Caco-2 (cell line): Measurements from ENCODE around the gene UNC119B. TPM values are rescaled to one million over a fixed set of nuclear protein-coding genes. Genes with fewer than 3 reads are reported as not detected.
A peak's percentile ranks its signal among the peaks of the same experiment; 100 is the strongest.

Experiments used
- BruUV-seq: library from RNA; stranded (reverse); fragments of 400-500 nt; replicated peaks from 2 replicates; lab custom pipeline; 2021; lab: Mats Ljungman, UMichigan
- CTCF ChIA-PET: fragments of 300-600 bp; sonication (Branson Sonifier 250); formaldehyde crosslinking; loops from one replicate; lab custom pipeline; 2022; ENCODE audit warnings: antibody characterized with exemption; lab: Charles Lee
- POLR2A ChIA-PET: fragments of 300-600 bp; sonication (Branson Sonifier 250); formaldehyde crosslinking; loops from one replicate; lab custom pipeline; 2022; ENCODE audit warnings: antibody characterized with exemption; lab: Charles Lee
- DNase-seq, 2 experiments: peaks; one replicate each; pipeline versions ENCODE4 v3.0.0 to v3.0.0-alpha.2; 2020 to 2022
- H3K27me3 ChIP-seq: replicated peaks from 2 replicates; pipeline ENCODE4 v1.6.0; 2011; ENCODE audit warnings: low read length; ENCODE audit not compliant: control insufficient read depth, insufficient read depth
- H3K36me3 ChIP-seq: 2 replicates; pipeline ENCODE4 v1.5.1; 2011; ENCODE audit warnings: low read length; ENCODE audit not compliant: control insufficient read depth, insufficient read depth
- H3K4me1 ChIP-seq: fragments of 250-450 bp; sonication (Bioruptor Pico); 2 replicates; pipeline ENCODE4 v1.5.1; 2020; ENCODE audit warnings: mild to moderate bottlenecking
- H3K4me3 ChIP-seq: 2 replicates; pipeline ENCODE4 v1.5.1; 2011; ENCODE audit warnings: low read depth, mild to moderate bottlenecking, control low read depth, low read length
- H3K9me3 ChIP-seq: fragments of 250-450 bp; sonication (Bioruptor Pico); 2 replicates; pipeline ENCODE4 v1.5.1; 2020; ENCODE audit warnings: mild to moderate bottlenecking, moderate library complexity
- H3K27ac Mint-ChIP-seq: one replicate; pipeline ENCODE4 v1.8.0; 2022; ENCODE audit warnings: mixed read lengths; ENCODE audit not compliant: unreplicated experiment
- H3K27me3 Mint-ChIP-seq: one replicate; pipeline ENCODE4 v1.8.0; 2022; ENCODE audit warnings: mixed read lengths; ENCODE audit not compliant: insufficient read depth, unreplicated experiment
- H3K36me3 Mint-ChIP-seq: one replicate; pipeline ENCODE4 v1.8.0; 2022; ENCODE audit warnings: mild to moderate bottlenecking, mixed read lengths; ENCODE audit not compliant: insufficient read depth, unreplicated experiment
- H3K4me1 Mint-ChIP-seq: one replicate; pipeline ENCODE4 v1.8.0; 2022; ENCODE audit warnings: low read depth, mixed read lengths; ENCODE audit not compliant: unreplicated experiment
- H3K4me3 Mint-ChIP-seq: one replicate; pipeline ENCODE4 v1.8.0; 2022; ENCODE audit warnings: mild to moderate bottlenecking, moderate library complexity, mixed read lengths; ENCODE audit not compliant: unreplicated experiment
- H3K9me3 Mint-ChIP-seq: one replicate; pipeline ENCODE4 v1.8.0; 2022; ENCODE audit warnings: mixed read lengths; ENCODE audit not compliant: unreplicated experiment
- CTCF ChIP-seq, 2 experiments: fragments of 200-600 bp in 1 of 2; IDR thresholded peaks; 1 replicate in 1 of 2; 2 replicates in 1 of 2; pipeline versions ENCODE4 v1.5.1 to v1.8.0; 2011 to 2022; ENCODE audit warnings: antibody characterized with exemption in 1 of 2, control low read depth in 1 of 2, inconsistent platforms in 1 of 2, low read depth in 1 of 2, low read length in 1 of 2, mild to moderate bottlenecking in 1 of 2, moderate library complexity in 1 of 2; ENCODE audit not compliant: insufficient read depth in 1 of 2, severe bottlenecking in 1 of 2, unreplicated experiment in 1 of 2
- intact Hi-C: fragments of 100-400 bp; cut with micrococcal nuclease; formaldehyde crosslinking; loops from one replicate; pipeline ENCODE4 v1.10.0; 2022; ENCODE audit not compliant: unreplicated experiment
- total RNA-seq: library from RNA; stranded (reverse); gene quantifications from 2 replicates; pipeline ENCODE4 v1.2.3, GENCODE V29; 2022

The UNC119B gene
- total RNA-seq, 1 experiment from 2014 or later = 44.4 TPM

- intact Hi-C loops = no loop called here
- Histone ChIP-seq H3K27me3 (no peaks in the 10 kb centered on the region), H3K36me3 (0 out of 2 replicates have a peak, but pooled peaks cover 2% of the 10 kb centered on the region), H3K9me3 (no peaks in the 10 kb centered on the region), H3K4me1 (peaks cover 43% of the 10 kb centered on the region), H3K4me3 (no peak overlapping the region)
- Mint-ChIP-seq H3K27me3 (no peaks in the 10 kb centered on the region), H3K27ac (no peak overlapping the region), H3K4me1 (peaks cover 32% of the 10 kb centered on the region), H3K9me3 (no peaks in the 10 kb centered on the region), H3K4me3 (peak overlapping the region; percentile 79), H3K36me3 (peaks cover 34% of the 10 kb centered on the region)
- ChIA-PET POLR2A (no interaction called here), CTCF (no interaction called here)
- BruUV-seq = no TSS peak
- no peak for DNase-seq
- no peak for TF ChIP-seq CTCF (IDR thresholded peaks at IDR 0.05; ENCODE audit: insufficient read depth in 1 of 2, low read depth in 1 of 2, low read length in 1 of 2, severe bottlenecking in 1 of 2, unreplicated experiment in 1 of 2)
Measured at GRCh38 chr12:120690083-120690450, 20.2 kb upstream of the UNC119B start.

GRCh38 chr12:120690978-120691377 lies 19.3 kb upstream of the UNC119B start:
- POLR2A ChIA-PET = no interaction called here
- peaks cover 43% of the 10 kb centered on the region for H3K36me3 Mint-ChIP-seq
- no TSS peak for BruUV-seq
- H3K27me3 ChIP-seq = no peaks in the 10 kb centered on the region
- no peaks in the 10 kb centered on the region for H3K27me3 Mint-ChIP-seq
- TF ChIP-seq CTCF (IDR thresholded peaks at IDR 0.05; ENCODE audit: insufficient read depth in 1 of 2, low read depth in 1 of 2, low read length in 1 of 2, severe bottlenecking in 1 of 2, unreplicated experiment in 1 of 2) = no peak
- no peaks in the 10 kb centered on the region for H3K9me3 Mint-ChIP-seq
- H3K4me1 ChIP-seq = peaks cover 52% of the 10 kb centered on the region
- CTCF ChIA-PET = no interaction called here
- no peak for DNase-seq
- H3K27ac Mint-ChIP-seq = no peak overlapping the region
- no peak overlapping the region for H3K4me3 Mint-ChIP-seq
- peaks cover 38% of the 10 kb centered on the region for H3K4me1 Mint-ChIP-seq
- no peaks in the 10 kb centered on the region for H3K9me3 ChIP-seq
- intact Hi-C loops = no loop called here
- H3K4me3 ChIP-seq = no peak overlapping the region
- 0 out of 2 replicates have a peak, but pooled peaks cover 2% of the 10 kb centered on the region for H3K36me3 ChIP-seq

- H3K9me3 Mint-ChIP-seq = no peaks in the 10 kb centered on the region
- TF ChIP-seq CTCF (IDR thresholded peaks at IDR 0.05; ENCODE audit: insufficient read depth in 1 of 2, low read depth in 1 of 2, low read length in 1 of 2, severe bottlenecking in 1 of 2, unreplicated experiment in 1 of 2) = no peak
- intact Hi-C loops = no loop called here
- BruUV-seq = no TSS peak
- no peak overlapping the region for H3K27ac Mint-ChIP-seq
- CTCF ChIA-PET = interaction anchor here (1.5 kb wide), 1 partner anchor 43 kb away, joined by 8 read pairs; no protein-coding TSS in a partner anchor
- no peak overlapping the region for H3K4me3 Mint-ChIP-seq
- peak in 1 of 2 experiments; percentile 18 for DNase-seq
- peaks cover 50% of the 10 kb centered on the region for H3K36me3 Mint-ChIP-seq
- POLR2A ChIA-PET = interaction anchor here (0.6 kb wide), 2 partner anchors 43 to 91 kb away, joined by 3 to 4 read pairs; no protein-coding TSS in a partner anchor
- Histone ChIP-seq H3K4me1 (peaks cover 68% of the 10 kb centered on the region), H3K4me3 (no peak overlapping the region), H3K27me3 (no peaks in the 10 kb centered on the region), H3K9me3 (no peaks in the 10 kb centered on the region), H3K36me3 (0 out of 2 replicates have a peak, but pooled peaks cover 2% of the 10 kb centered on the region)
- no peaks in the 10 kb centered on the region for H3K27me3 Mint-ChIP-seq
- H3K4me1 Mint-ChIP-seq = peaks cover 53% of the 10 kb centered on the region
Measured at GRCh38 chr12:120692524-120693033, 17.7 kb upstream of the UNC119B start.
